Stimulated activated CD4-positive, alpha-beta T cell treated with anti-CD3 and anti-CD28 coated beads, Interleukin-4, amount 100 ng/mL, for 24 hours (primary cell): Measurements from ENCODE around the gene RASGRF2.

Source experiments
- DNase-seq: peaks from one replicate; pipeline ENCODE4 v3.0.0-alpha.2; 2020

RASGRF2 gene

GRCh38 chr5:80956272-80956671 lies 3.9 kb upstream of the RASGRF2 start:
- no peak for DNase-seq

DNA sequence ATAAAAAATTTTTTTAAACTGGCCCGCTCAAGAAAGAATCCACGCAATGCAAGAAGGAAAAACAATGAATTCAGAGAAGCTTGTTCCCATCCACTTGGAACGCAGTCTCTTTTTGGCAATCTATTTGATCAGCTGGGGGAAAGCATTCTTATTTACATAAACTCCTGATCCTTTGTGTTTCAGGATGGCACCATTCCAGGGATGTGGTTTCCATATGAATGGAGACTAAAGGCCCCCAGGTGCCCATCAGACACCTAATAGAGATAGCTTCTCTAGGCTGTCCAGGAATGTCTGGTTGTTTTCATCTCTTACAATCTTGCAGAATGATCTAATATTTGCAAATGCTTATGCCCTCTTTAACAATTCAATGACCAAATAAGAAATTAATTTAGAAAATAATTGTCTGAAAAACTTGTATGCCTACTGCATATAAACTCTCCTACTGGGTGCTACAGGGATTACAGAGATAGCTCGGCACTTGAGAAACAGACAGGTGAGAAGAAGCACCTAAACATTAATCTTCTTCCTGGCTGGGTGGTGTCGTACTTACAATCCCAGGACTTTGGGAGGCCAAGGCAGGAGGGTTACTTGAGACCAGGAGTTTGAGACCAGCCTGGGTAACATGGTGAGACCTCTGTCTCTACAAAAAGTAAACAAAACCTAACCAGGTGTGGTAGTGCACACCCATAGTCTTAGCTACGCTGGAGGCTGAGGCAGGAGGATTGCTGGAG lies 3.0 kb upstream of the RASGRF2 start:
- no peak for DNase-seq

DNA sequence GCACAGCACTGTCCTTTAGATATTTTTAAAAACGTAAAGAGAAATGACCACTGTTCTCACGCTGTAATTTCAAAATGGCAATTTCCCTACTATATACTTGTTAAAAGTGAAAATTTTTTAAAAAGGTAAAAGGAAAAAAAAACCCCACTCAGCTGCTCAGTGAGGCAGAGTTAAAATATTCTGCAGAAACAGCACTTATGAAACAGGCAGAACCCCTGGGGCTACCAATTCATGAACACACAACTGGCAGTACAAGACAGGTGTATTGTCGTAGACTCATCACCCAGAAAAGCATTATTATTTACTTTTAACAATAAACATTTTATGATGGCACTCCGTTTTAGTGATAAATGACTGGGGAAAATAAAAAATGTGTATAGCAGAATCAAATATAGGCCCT lies 1.5 kb upstream of the RASGRF2 start:
- no peak for DNase-seq

GRCh38 chr5:80959138-80959537 lies 1.0 kb upstream of the RASGRF2 start:
- DNase-seq = no peak

DNA sequence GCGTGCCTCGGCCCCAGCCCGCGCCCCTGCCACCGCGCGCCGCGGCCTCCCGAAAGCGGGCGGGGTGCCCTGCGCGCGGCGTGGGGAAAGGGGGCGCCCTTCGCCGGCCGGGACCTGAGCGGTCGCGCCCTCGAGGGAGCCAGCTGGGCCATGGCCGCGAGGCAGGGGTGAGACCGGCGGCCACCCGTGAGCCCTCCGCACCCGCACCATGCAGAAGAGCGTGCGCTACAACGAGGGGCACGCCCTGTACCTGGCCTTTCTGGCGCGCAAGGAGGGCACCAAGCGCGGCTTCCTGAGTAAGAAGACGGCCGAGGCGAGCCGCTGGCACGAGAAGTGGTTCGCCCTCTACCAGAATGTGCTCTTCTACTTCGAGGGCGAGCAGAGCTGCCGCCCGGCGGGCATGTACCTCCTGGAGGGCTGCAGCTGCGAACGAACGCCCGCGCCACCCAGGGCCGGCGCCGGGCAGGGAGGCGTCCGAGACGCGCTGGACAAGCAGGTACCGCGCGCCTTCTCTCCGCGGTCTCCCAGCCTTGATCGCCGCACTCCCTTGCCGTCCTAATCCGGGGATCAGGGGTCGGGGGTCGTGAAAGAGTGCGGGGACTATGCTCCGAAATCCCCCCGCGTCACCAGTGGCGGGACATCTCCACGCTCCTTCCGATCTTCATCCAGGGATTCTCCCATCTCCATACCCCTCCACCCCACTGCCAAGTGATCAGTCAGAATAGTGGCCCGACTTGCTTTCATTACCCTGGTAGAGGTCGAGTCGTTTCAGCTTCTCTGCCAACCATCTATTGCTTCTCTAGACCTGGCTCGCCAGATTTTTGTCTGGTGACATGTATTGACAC lies 590 bp downstream of the RASGRF2 start:
- peak; percentile 42 for DNase-seq

DNA sequence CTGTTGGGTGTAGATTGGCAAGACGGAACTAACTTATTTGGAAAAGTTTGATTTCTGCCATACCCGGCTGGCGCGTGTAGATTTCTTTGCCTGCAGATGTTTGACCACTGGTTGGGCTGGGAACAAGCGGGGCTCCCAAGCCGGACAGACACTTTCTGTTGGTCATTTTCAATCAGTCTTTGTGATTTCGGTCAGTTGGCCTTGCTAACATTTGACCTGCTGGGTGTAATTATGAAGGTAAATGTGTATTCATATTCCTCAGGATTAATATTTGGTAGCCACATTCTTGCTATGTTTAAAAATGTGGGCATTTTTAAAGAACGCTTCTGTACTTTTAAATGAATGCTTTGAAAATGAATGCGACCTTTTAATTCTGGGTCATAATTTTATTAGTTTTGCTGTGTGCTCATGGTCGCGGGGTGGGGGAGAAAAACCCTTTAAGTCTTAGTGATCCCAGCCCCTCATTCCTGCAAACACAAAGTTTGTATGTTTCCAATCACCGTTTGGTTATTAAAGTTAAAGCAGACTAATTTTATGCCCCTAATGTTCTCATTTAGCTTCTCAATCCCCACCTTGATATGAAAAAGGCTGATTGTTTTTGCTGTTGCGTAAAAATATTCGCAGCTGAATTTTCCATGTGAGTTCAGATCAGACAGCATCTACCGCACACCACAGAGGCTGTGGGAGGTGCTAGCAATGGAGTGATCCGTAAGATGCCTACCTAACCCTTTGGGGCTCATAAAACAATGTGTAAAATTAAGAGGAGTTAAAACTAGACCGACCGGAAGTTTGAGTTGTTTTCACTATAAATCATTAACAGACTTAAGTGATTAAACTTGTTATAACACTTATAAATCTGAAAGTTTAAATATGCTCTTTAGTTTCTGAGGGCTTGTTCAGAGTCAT lies 1.5 kb downstream of the RASGRF2 start:
- peak; percentile 69 for DNase-seq

- DNase-seq = no peak
These were observed 2.7 kb downstream of the RASGRF2 start for GRCh38 chr5:80962630-80963520.

- DNase-seq = no peak
These were observed 3.3 kb downstream of the RASGRF2 start for GRCh38 chr5:80963521-80963895.

DNA sequence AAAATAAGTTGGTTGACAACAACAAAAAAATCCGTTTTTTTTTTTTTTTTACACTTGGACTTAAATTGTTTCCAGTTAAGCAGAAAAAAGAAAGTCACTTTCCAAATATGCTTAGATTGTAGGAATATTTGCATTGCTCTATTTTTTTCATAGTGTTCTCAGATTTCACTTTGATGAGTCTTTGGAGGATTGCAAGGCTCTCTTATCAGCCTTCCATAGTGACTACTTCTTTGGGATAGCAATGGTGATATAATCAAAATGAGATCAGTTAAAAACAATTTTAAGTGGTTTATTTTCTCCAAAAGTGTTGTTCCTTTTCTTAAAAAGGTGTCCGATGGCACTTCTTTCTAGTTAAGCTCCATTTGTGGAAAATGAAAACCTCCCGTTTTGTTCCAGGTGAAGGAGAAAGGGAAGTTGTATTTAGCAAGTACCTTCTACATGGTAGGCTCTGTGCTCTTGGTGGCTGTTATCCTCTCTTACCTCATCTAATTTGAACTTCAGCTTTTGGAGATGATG lies 3.9 kb downstream of the RASGRF2 start:
- DNase-seq = no peak

DNA sequence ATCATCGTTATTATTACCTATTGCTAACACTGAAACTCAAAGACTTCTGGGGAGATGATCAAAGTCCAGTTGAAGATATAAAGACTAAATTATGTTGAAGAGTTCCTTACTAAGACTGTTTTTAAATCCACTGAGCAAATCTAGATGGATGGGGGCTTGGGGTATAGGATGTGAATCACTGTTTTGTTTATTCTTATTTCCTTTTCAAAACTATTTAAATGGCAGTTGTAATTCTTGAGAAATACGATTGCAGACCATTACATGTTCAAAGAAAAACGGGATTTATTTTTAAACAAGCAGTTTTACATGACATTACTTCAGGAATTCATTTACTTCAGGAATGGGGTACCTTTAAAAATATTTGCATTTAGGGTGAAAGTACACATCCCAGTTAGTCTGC lies 4.3 kb downstream of the RASGRF2 start:
- DNase-seq = no peak

DNA sequence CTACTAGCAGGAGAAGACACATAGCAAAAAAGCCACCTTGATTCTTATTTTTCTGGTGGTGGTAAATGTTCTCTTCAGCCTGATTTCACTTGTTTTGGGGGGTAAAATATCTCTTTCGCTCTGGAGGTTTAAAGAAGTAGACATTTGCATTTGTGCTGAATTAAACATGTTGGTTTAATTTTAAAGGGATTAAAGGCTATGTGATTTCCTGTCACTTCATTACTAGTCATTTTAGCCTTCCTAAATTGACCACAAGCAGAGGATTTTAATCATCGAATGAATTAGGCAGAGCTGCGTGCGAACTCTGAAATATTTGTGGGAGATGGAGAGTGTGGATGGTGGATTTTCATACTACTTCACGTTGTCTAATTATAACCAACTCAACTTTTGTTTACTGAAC lies 4.8 kb downstream of the RASGRF2 start:
- no peak for DNase-seq

DNA sequence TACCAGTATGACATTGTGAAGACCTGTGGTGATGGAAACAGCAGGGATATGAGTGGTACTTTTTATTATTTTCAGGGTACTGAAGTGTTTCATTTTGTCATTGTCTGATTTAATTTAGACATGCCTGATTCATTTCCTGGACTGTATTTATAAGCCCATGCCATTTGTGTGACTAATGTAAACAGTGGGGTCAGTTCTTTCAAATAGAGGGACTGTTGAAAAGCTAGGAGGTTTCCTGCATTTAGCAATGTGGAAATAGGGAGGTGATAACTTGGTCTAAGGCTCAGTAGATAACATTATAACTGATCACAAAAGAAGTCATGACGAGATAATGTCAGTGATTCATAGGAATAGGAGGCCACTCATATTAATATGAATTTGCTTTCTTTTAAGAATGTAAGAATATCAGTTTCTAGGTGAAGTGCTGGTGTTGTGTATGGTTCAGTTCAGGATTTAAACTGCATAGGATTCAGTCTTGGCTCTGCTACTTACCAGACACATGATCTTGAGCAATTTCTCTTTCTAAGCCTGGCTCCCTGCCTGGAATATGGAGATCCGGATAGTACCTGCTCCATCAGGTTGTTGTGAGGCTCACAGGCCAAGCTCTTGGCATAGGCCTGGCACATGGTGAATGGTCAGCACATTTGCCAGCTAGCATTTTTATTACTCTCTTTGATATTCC lies 7.5 kb downstream of the RASGRF2 start:
- no peak for DNase-seq

GRCh38 chr5:80973027-80973426 lies 12.9 kb downstream of the RASGRF2 start:
- DNase-seq = no peak

DNA sequence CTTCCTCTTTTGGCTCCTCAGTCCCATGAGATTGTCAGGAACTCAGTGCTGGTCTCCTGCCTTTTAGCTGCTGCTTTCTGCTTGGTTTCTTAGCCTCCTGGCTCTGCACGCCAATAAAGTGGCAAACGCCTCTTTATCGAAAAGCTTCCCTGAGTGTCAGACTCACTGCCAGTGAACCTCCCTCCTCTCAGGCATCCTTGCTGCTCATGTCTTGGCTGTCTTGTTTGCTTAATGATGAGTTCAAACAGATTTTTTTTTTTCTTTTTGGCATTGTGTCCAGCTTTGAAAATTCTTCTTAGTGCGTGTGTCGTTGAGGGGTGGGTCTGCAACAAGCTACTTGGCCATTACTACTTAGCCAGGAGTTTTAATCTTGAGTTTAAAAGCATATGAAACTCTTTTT lies 14.9 kb downstream of the RASGRF2 start:
- DNase-seq = no peak

- DNase-seq = no peak
These were observed 16.8 kb downstream of the RASGRF2 start for GRCh38 chr5:80976985-80977384.

DNA sequence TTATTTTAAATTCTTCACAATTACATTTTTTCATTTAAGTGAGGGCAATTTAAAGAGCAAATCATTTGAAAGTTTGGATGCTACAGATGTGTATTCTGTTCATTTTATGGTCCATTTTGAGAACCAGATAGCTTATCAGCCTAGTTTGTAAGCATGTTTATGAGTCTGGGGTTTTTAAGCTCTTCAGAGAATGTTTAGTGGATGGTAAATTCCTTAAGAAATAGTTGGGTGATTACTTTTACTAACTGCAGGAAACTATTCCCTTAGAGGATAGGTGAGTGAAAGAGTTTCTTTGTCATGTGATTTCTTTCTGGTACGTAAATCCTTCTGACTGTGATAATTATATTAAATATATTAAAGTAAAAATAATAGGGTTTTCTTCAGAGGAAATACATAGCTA lies 17.6 kb downstream of the RASGRF2 start:
- DNase-seq = no peak

- no peak for DNase-seq
These were observed 18.7 kb downstream of the RASGRF2 start for GRCh38 chr5:80978772-80979317.

- no peak for DNase-seq
These were observed 21.9 kb downstream of the RASGRF2 start for GRCh38 chr5:80982093-80982492.

GRCh38 chr5:80985600-80986228 lies 25.6 kb downstream of the RASGRF2 start:
- DNase-seq = no peak

GRCh38 chr5:80986382-80986781 lies 26.2 kb downstream of the RASGRF2 start:
- DNase-seq = no peak
